IMR-90 (cell line): ENCODE measurements around the gene C16orf90. TPM values are rescaled to one million over a fixed set of nuclear protein-coding genes. Genes with fewer than 3 reads are reported as not detected.

ENCODE experiments used
- ATAC-seq: fragments of 200-7000 bp; cut with Tn5 transposase; 2 replicates; pipeline ENCODE4 v1.9.1; 2020; ENCODE audit warnings: low read depth, mild to moderate bottlenecking, moderate library complexity
- BruUV-seq: library from RNA; stranded (reverse); fragments of 400-500 nt; replicated peaks from 2 replicates; lab custom pipeline; 2021; lab: Mats Ljungman, UMichigan
- CTCF ChIA-PET: fragments of 300-600 bp; formaldehyde crosslinking; extraction: SDS; loops from one replicate; lab custom pipeline; 2021; ENCODE audit warnings: antibody characterized with exemption; lab: Yijun Ruan, JAX
- POLR2A ChIA-PET: fragments of 300-600 bp; sonication (Branson Sonifier 250); formaldehyde crosslinking; loops from one replicate; lab custom pipeline; 2022; ENCODE audit warnings: antibody characterized with exemption; ENCODE audit not compliant: unreplicated experiment; lab: Charles Lee
- DNase-seq: peaks from one replicate; pipeline ENCODE4 v3.0.0; 2013
- H2AFZ ChIP-seq: replicated peaks from 2 replicates; pipeline ENCODE3; 2013; ENCODE audit warnings: low read length, mild to moderate bottlenecking; ENCODE audit not compliant: poor library complexity
- H2AK5ac ChIP-seq: 2 replicates; pipeline ENCODE4 v1.6.1; 2013; ENCODE audit warnings: low read depth, low read length, inconsistent platforms
- H2AK9ac ChIP-seq: replicated peaks from 2 replicates; pipeline ENCODE3; 2013; ENCODE audit warnings: mild to moderate bottlenecking, low read depth, low read length, moderate library complexity; ENCODE audit not compliant: poor library complexity
- H2BK120ac ChIP-seq: 2 replicates; pipeline ENCODE4 v1.6.1; 2013; ENCODE audit warnings: low read depth, low read length, inconsistent platforms
- H2BK15ac ChIP-seq: 3 replicates; pipeline ENCODE4 v1.6.1; 2013; ENCODE audit warnings: low read depth, low read length, inconsistent platforms
- H2BK20ac ChIP-seq: 2 replicates; pipeline ENCODE4 v1.6.1; 2013; ENCODE audit warnings: low read depth, mild to moderate bottlenecking, inconsistent platforms, low read length, moderate library complexity
- H2BK5ac ChIP-seq: 2 replicates; pipeline ENCODE4 v1.6.1; 2013; ENCODE audit warnings: mild to moderate bottlenecking, low read depth, low read length, inconsistent platforms; ENCODE audit not compliant: poor library complexity, severe bottlenecking
- H3K14ac ChIP-seq: replicated peaks from 2 replicates; pipeline ENCODE4 v1.6.1; 2013; ENCODE audit warnings: low read depth, low read length, inconsistent platforms
- H3K18ac ChIP-seq: 2 replicates; pipeline ENCODE4 v1.6.1; 2013; ENCODE audit warnings: low read depth, low read length, control low read depth
- H3K23ac ChIP-seq: 2 replicates; pipeline ENCODE4 v1.6.1; 2013; ENCODE audit warnings: low read depth, low read length, inconsistent platforms
- H3K27ac ChIP-seq: 2 replicates; pipeline ENCODE4 v1.5.1; 2013; ENCODE audit warnings: mild to moderate bottlenecking, control low read depth, low read length; ENCODE audit not compliant: insufficient read depth
- H3K27me3 ChIP-seq: 2 replicates; pipeline ENCODE4 v1.6.1; 2013; ENCODE audit warnings: low read length; ENCODE audit not compliant: control insufficient read depth, insufficient read depth
- H3K36me3 ChIP-seq: 2 replicates; pipeline ENCODE4 v1.6.1; 2013; ENCODE audit warnings: low read length, mixed read lengths; ENCODE audit not compliant: control insufficient read depth, insufficient read depth
- H3K4ac ChIP-seq: 2 replicates; pipeline ENCODE4 v1.6.1; 2013; ENCODE audit warnings: low read depth, low read length, inconsistent platforms
- H3K4me1 ChIP-seq: 2 replicates; pipeline ENCODE4 v1.6.1; 2013; ENCODE audit warnings: low read length, mixed read lengths; ENCODE audit not compliant: control insufficient read depth, insufficient read depth
- H3K4me2 ChIP-seq: 2 replicates; pipeline ENCODE4 v1.6.1; 2013; ENCODE audit warnings: low read depth, mild to moderate bottlenecking, control low read depth, low read length, moderate library complexity
- H3K4me3 ChIP-seq: 2 replicates; pipeline ENCODE4 v1.5.1; 2013; ENCODE audit warnings: low read depth, mild to moderate bottlenecking, control low read depth, low read length, moderate library complexity; ENCODE audit not compliant: insufficient read depth
- H3K56ac ChIP-seq: 2 replicates; pipeline ENCODE4 v1.6.1; 2013; ENCODE audit warnings: low read length, inconsistent platforms; ENCODE audit not compliant: insufficient read depth; ENCODE audit errors: extremely low read depth
- H3K79me1 ChIP-seq, 2 experiments: 2 replicates each; pipeline ENCODE4 v1.6.1; 2013; ENCODE audit warnings: low read length in 2 of 2, inconsistent platforms in 1 of 2, low read depth in 1 of 2
- H3K9ac ChIP-seq: 2 replicates; pipeline ENCODE4 v1.6.1; 2013; ENCODE audit warnings: low read depth, low read length, control low read depth
- H3K9me1 ChIP-seq: 2 replicates; pipeline ENCODE4 v1.6.1; 2013; ENCODE audit warnings: low read length, inconsistent platforms; ENCODE audit not compliant: insufficient read depth
- H3K9me3 ChIP-seq: 2 replicates; pipeline ENCODE4 v1.6.1; 2013; ENCODE audit warnings: low read length; ENCODE audit not compliant: control insufficient read depth, insufficient read depth
- H4K20me1 ChIP-seq: 2 replicates; pipeline ENCODE4 v1.6.1; 2013; ENCODE audit warnings: low read length, inconsistent platforms; ENCODE audit not compliant: insufficient read depth
- H4K5ac ChIP-seq: 2 replicates; pipeline ENCODE4 v1.6.1; 2013; ENCODE audit warnings: mild to moderate bottlenecking, low read depth, low read length, control low read depth
- H4K8ac ChIP-seq, 2 experiments: 2 replicates each; pipeline ENCODE4 v1.6.1; 2013; ENCODE audit warnings: low read depth in 2 of 2, low read length in 2 of 2, control low read depth in 1 of 2, inconsistent platforms in 1 of 2
- H4K91ac ChIP-seq: 2 replicates; pipeline ENCODE4 v1.6.1; 2013; ENCODE audit warnings: low read depth, low read length, inconsistent platforms; ENCODE audit not compliant: insufficient read depth
- CEBPB ChIP-seq: IDR thresholded peaks from 2 replicates; pipeline ENCODE4 v1.6.1; 2012; ENCODE audit warnings: low read depth, low read length, improper control_type of control experiment
- WGBS, 2 experiments: methylation state at CpG; one replicate each; pipeline versions ENCODE4 v1.1.5 to v1.1.7; 2013; ENCODE audit warnings: missing lambda C conversion rate in 2 of 2; ENCODE audit not compliant: insufficient read length in 1 of 2; ENCODE audit errors: extremely low coverage in 2 of 2; 5-methylcytosine and 5-hydroxymethylcytosine counted together
- dilution Hi-C: fragments of 300-500 bp; cut with HindIII; formaldehyde crosslinking; loops from one replicate; pipeline ENCODE4 v1.14.3; 2018; ENCODE audit warnings: low sequenced_read_pairs; ENCODE audit not compliant: unreplicated experiment
- in situ Hi-C: fragments of 300-500 bp; cut with MboI; formaldehyde crosslinking; loops from 3 replicates; pipeline ENCODE4 v1.14.3; 2019; ENCODE audit warnings: low sequenced_read_pairs, inconsistent platforms, mixed read lengths
- intact Hi-C: fragments of 100-400 bp; cut with micrococcal nuclease; formaldehyde crosslinking; loops from 2 replicates; pipeline ENCODE4 v1.10.0; 2022
- polyA plus RNA-seq, 3 experiments: library from polyadenylated mRNA; depleted of rRNA; stranded (reverse); fragments of >200 nt; gene quantifications; 2 replicates each; pipeline ENCODE4 v1.2.3, GENCODE V29; 2012; ENCODE audit warnings: low replicate concordance in 1 of 3
- total RNA-seq: library from RNA; depleted of rRNA; stranded (reverse); fragments of >200 nt; gene quantifications from 2 replicates; pipeline ENCODE4 v1.2.3, GENCODE V29; 2012

Gene C16orf90
- total and polyA plus RNA-seq, 2 of the 4 experiments (the other 2 are of a cell fraction), result not detected

GRCh38 chr16:3541527-3542155 is 46.4 kb upstream of the C16orf90 start:
- DNase-seq (no peak), ATAC-seq (no peak)
- Histone ChIP-seq H2AFZ (no peak overlapping the region), H4K5ac (no peak overlapping the region), H3K27me3 (no peaks in the 10 kb centered on the region), H3K4me2 (no peak overlapping the region), H4K8ac (no peak overlapping the region), H2BK5ac (no peak overlapping the region), H2BK15ac (no peak overlapping the region), H3K14ac (no peak overlapping the region), H3K18ac (no peak overlapping the region), H4K20me1 (0 out of 2 replicates have a peak, but pooled peaks cover 2% of the 10 kb centered on the region), H3K4me3 (no peak overlapping the region), H3K4me1 (peaks cover 17% of the 10 kb centered on the region), H3K9me1 (peaks cover 21% of the 10 kb centered on the region), H3K56ac (no peak overlapping the region), H3K4ac (no peak overlapping the region), H2BK120ac (no peak overlapping the region), H2BK20ac (no peak overlapping the region), H3K23ac (no peak overlapping the region), H3K27ac (no peak overlapping the region), H3K36me3 (peaks cover 2% of the 10 kb centered on the region; the same call in 1 of the 2 replicates), H3K9ac (no peak overlapping the region), H4K91ac (no peak overlapping the region), H2AK9ac (no peak overlapping the region), H3K9me3 (no peaks in the 10 kb centered on the region), H3K79me1 (no peaks in the 10 kb centered on the region), H2AK5ac (no peak overlapping the region)
- no TSS peak for BruUV-seq
- WGBS, 2 experiments, result 87% methylated on average over 7 of the region's 13 CpGs; no CpG with 5 or more reads in 1 of the 2 experiments
- intact Hi-C loops, result no loop called here
- CTCF ChIA-PET, result no interaction called here
- TF ChIP-seq CEBPB, result no peak
- dilution Hi-C loops, result no loop called here
- in situ Hi-C loops, result no loop called here
- POLR2A ChIA-PET, result no interaction called here
